ENCODE data around the gene SLC43A1.

- TF ChIP-seq CTCF (IDR thresholded peaks at IDR 0.05; ENCODE audit: low read depth, low read length, poor library complexity, severe bottlenecking) (no peak), EZH2phosphoT487 (IDR thresholded peaks at IDR 0.05; ENCODE audit: borderline replicate concordance, low read length) (no peak)
Measured at GRCh38 chr11:57541169-57541568, 25.7 kb upstream of the SLC43A1 start.
